ENCODE data around the gene SH3BGRL. TPM values are rescaled to one million over a fixed set of nuclear protein-coding genes. Genes with fewer than 3 reads are reported as not detected.

Gene SH3BGRL
- total and polyA plus RNA-seq, 2 donors (not counting 1 experiment from before 2014, with no cell fraction given) = 65.6 to 105 TPM

- Histone ChIP-seq H3K4me3 (ENCODE audit: control extremely low read depth in 1 of 5, extremely low read depth in 1 of 5, insufficient read depth in 1 of 5, low read depth in 2 of 5, low read length in 4 of 5) (no peak overlapping the region), H3K4me1 (ENCODE audit: control insufficient read depth in 2 of 2, insufficient read depth in 2 of 2, low read length in 2 of 2) (no peaks in the 10 kb centered on the region), H3K4me2 (replicated peaks; ENCODE audit: low read depth, low read length, poor library complexity, severe bottlenecking) (no peak overlapping the region), H3K9ac (ENCODE audit: low read length) (no peak overlapping the region), H3K9me3 (ENCODE audit: control extremely low read depth in 1 of 3, control insufficient read depth in 2 of 3, insufficient read depth in 1 of 3, low read length in 2 of 3) (peaks cover 0 to 28% (median 20%) of the 10 kb centered on the region in 3 donors), H3K36me3 (replicated peaks in 1 of 2; ENCODE audit: control extremely low read depth in 1 of 2, control insufficient read depth in 1 of 2, extremely low read depth in 1 of 2, insufficient read depth in 2 of 2, low read length in 1 of 2) (peaks cover 0 to 10% of the 10 kb centered on the region in 2 experiments), H2AFZ (ENCODE audit: insufficient read depth, low read depth, low read length, poor library complexity, severe bottlenecking) (no peak overlapping the region), H3K27me3 (replicated peaks in 1 of 4; ENCODE audit: control extremely low read depth in 1 of 4, control insufficient read depth in 3 of 4, insufficient read depth in 4 of 4, low read length in 3 of 4) (no peaks in the 10 kb centered on the region), H3K79me2 (ENCODE audit: control insufficient read depth, insufficient read depth, low read length) (no peaks in the 10 kb centered on the region), H4K20me1 (ENCODE audit: control insufficient read depth, insufficient read depth, low read length, poor library complexity, severe bottlenecking) (no peaks in the 10 kb centered on the region), H3K27ac (ENCODE audit: low read length in 2 of 2) (no peak overlapping the region)
- no peak for ATAC-seq (ENCODE audit: low read depth)
- Mint-ChIP-seq H3K9me3 (ENCODE audit: insufficient read depth) (peaks cover 9% of the 10 kb centered on the region), H3K4me1 (no peaks in the 10 kb centered on the region), H3K27me3 (no peaks in the 10 kb centered on the region), H3K4me3 (no peak overlapping the region), H3K27ac (no peak overlapping the region)
- no peak for TF ChIP-seq EZH2 (IDR thresholded peaks at IDR 0.05; ENCODE audit: borderline replicate concordance, insufficient read depth, low read depth, low read length, poor library complexity, severe bottlenecking)
- TF ChIP-seq, protein P1, sequence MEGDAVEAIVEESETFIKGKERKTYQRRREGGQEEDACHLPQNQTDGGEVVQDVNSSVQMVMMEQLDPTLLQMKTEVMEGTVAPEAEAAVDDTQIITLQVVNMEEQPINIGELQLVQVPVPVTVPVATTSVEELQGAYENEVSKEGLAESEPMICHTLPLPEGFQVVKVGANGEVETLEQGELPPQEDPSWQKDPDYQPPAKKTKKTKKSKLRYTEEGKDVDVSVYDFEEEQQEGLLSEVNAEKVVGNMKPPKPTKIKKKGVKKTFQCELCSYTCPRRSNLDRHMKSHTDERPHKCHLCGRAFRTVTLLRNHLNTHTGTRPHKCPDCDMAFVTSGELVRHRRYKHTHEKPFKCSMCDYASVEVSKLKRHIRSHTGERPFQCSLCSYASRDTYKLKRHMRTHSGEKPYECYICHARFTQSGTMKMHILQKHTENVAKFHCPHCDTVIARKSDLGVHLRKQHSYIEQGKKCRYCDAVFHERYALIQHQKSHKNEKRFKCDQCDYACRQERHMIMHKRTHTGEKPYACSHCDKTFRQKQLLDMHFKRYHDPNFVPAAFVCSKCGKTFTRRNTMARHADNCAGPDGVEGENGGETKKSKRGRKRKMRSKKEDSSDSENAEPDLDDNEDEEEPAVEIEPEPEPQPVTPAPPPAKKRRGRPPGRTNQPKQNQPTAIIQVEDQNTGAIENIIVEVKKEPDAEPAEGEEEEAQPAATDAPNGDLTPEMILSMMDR (IDR thresholded peaks at IDR 0.05) = no peak
- intact Hi-C loops (cut with micrococcal nuclease) = no loop called here
- ChIA-PET CTCF (no interaction called here), POLR2A (no interaction called here)
- DNase-seq = no peak
- WGBS (ENCODE audit: insufficient coverage) = 100% methylated on average over 1 of the region's 2 CpGs
Observed at GRCh38 chrX:81291996-81292395, 90.1 kb downstream of the SH3BGRL start.

- peaks cover 0 to 28% (median 20%) of the 10 kb centered on the region in 3 donors for H3K9me3 ChIP-seq (ENCODE audit: control extremely low read depth in 1 of 3, control insufficient read depth in 2 of 3, insufficient read depth in 1 of 3, low read length in 2 of 3)
- CTCF ChIA-PET = no interaction called here
- TF ChIP-seq, protein P1 (IDR thresholded peaks at IDR 0.05) = no peak
- no peak for TF ChIP-seq EZH2 (IDR thresholded peaks at IDR 0.05; ENCODE audit: borderline replicate concordance, insufficient read depth, low read depth, low read length, poor library complexity, severe bottlenecking)
- H2AFZ ChIP-seq (ENCODE audit: insufficient read depth, low read depth, low read length, poor library complexity, severe bottlenecking) = no peak overlapping the region
- H3K4me1 Mint-ChIP-seq = no peaks in the 10 kb centered on the region
- H3K27ac ChIP-seq (ENCODE audit: low read length in 2 of 2) = no peak overlapping the region
- no peak for DNase-seq
- no peak overlapping the region for H3K4me3 Mint-ChIP-seq
- WGBS (ENCODE audit: insufficient coverage) = no CpG with 5 or more reads among the region's 2 CpGs
- no peak overlapping the region for H3K27ac Mint-ChIP-seq
- H3K4me3 ChIP-seq (ENCODE audit: control extremely low read depth in 1 of 5, extremely low read depth in 1 of 5, insufficient read depth in 1 of 5, low read depth in 2 of 5, low read length in 4 of 5) = no peak overlapping the region
- no peaks in the 10 kb centered on the region for H3K27me3 ChIP-seq (replicated peaks in 1 of 4; ENCODE audit: control extremely low read depth in 1 of 4, control insufficient read depth in 3 of 4, insufficient read depth in 4 of 4, low read length in 3 of 4)
- intact Hi-C loops (cut with micrococcal nuclease) = no loop called here
- no peak overlapping the region for H3K9ac ChIP-seq (ENCODE audit: low read length)
- H3K4me1 ChIP-seq (ENCODE audit: control insufficient read depth in 2 of 2, insufficient read depth in 2 of 2, low read length in 2 of 2) = no peaks in the 10 kb centered on the region
- H3K27me3 Mint-ChIP-seq = no peaks in the 10 kb centered on the region
- H4K20me1 ChIP-seq (ENCODE audit: control insufficient read depth, insufficient read depth, low read length, poor library complexity, severe bottlenecking) = no peaks in the 10 kb centered on the region
- POLR2A ChIA-PET = no interaction called here
- peaks cover 0 to 12% of the 10 kb centered on the region in 2 experiments for H3K36me3 ChIP-seq (replicated peaks in 1 of 2; ENCODE audit: control extremely low read depth in 1 of 2, control insufficient read depth in 1 of 2, extremely low read depth in 1 of 2, insufficient read depth in 2 of 2, low read length in 1 of 2)
- H3K79me2 ChIP-seq (ENCODE audit: control insufficient read depth, insufficient read depth, low read length) = no peaks in the 10 kb centered on the region
- H3K9me3 Mint-ChIP-seq (ENCODE audit: insufficient read depth) = peaks cover 9% of the 10 kb centered on the region
- no peak overlapping the region for H3K4me2 ChIP-seq (replicated peaks; ENCODE audit: low read depth, low read length, poor library complexity, severe bottlenecking)
- ATAC-seq (ENCODE audit: low read depth) = no peak
Observed at GRCh38 chrX:81294101-81294500, 92.2 kb downstream of the SH3BGRL start.

Data from B cell (primary cell).